Esophagus squamous epithelium (tissue), 4 donors: ENCODE data around the gene TRMT44.

Source experiments
- POLR2A ChIP-seq, 4 donors: fragments of 450-650 bp; IDR thresholded peaks; one replicate each; pipeline ENCODE4 v1.6.1; 2017; ENCODE audit warnings: antibody characterized with exemption in 4 of 4, mild to moderate bottlenecking in 4 of 4, moderate library complexity in 3 of 4
- TF ChIP-seq, protein P1 (sequence below), 6 experiments: fragments of 450-650 bp in 4 of 6; fragments of 200-600 bp in 2 of 6; sonication (generic) in 2 of 6; IDR thresholded peaks; one replicate each; pipeline ENCODE4 v1.5.1; 2016 to 2019; ENCODE audit warnings: antibody characterized with exemption in 6 of 6, mild to moderate bottlenecking in 4 of 6, moderate library complexity in 4 of 6

DNA sequence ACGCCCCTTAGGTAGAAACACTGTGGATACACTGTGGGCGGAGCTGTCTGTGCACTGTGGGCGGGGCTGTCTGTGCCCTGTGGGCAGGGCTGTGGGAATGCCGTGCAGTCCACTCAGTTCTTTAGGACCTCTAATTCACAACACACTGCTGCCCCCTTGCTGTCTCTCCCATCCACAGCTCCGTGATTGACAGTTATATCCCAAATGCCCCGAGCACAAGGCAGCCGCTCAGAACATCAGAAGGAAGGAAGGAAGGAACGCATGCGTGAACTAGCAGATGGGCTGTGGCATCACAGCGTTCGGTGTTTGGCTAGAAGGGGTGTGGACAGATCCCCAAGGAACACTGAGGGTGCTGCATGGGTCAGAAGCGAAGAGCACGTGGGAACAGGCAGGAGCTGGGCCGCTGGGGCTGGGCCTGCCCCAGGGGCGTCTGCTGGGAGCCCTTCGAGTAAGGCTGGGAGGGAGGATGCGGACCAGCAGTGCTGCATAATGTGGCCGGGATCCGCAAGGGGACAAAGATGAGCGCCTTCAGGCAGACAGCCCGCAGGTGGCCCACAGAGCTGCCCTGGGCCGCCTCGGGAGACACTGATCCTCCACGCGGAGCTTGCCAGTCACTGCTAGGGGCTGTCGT lies 29.8 kb upstream of the TRMT44 start:
- TF ChIP-seq, protein P1, sequence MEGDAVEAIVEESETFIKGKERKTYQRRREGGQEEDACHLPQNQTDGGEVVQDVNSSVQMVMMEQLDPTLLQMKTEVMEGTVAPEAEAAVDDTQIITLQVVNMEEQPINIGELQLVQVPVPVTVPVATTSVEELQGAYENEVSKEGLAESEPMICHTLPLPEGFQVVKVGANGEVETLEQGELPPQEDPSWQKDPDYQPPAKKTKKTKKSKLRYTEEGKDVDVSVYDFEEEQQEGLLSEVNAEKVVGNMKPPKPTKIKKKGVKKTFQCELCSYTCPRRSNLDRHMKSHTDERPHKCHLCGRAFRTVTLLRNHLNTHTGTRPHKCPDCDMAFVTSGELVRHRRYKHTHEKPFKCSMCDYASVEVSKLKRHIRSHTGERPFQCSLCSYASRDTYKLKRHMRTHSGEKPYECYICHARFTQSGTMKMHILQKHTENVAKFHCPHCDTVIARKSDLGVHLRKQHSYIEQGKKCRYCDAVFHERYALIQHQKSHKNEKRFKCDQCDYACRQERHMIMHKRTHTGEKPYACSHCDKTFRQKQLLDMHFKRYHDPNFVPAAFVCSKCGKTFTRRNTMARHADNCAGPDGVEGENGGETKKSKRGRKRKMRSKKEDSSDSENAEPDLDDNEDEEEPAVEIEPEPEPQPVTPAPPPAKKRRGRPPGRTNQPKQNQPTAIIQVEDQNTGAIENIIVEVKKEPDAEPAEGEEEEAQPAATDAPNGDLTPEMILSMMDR (IDR thresholded peaks at IDR 0.05): peak in 2 of 6 experiments; percentile 21 to 30
- no peak for TF ChIP-seq POLR2A (IDR thresholded peaks at IDR 0.05)
